ENCODE measurements around the gene SINHCAF. TPM values are rescaled to one million over a fixed set of nuclear protein-coding genes. Genes with fewer than 3 reads are reported as not detected.

SINHCAF gene
- total RNA-seq, 4 donors from 2014 or later: 47.8 to 86.1 (median 66.3) TPM

GRCh38 chr12:31309279-31309678 is 16.7 kb downstream of the SINHCAF start:
- Histone ChIP-seq H3K4me1 (no peaks in the 10 kb centered on the region), H3K27me3 (no peaks in the 10 kb centered on the region), H3K27ac (no peak overlapping the region), H3K9me3 (no peaks in the 10 kb centered on the region), H3K36me3 (peaks cover 5% of the 10 kb centered on the region), H3K4me3 (no peak overlapping the region)
- WGBS: 88% methylated on average over 1 of the region's 1 CpG
- TF ChIP-seq CTCF (IDR thresholded peaks at IDR 0.05): no peak
- TF ChIP-seq EP300 (IDR thresholded peaks at IDR 0.05): no peak
- no peak for TF ChIP-seq POLR2AphosphoS5 (IDR thresholded peaks at IDR 0.05)
- TF ChIP-seq POLR2A (IDR thresholded peaks at IDR 0.05): no peak
- no peak for DNase-seq (ENCODE audit: low spot score in 2 of 2)

- H3K4me3 ChIP-seq: no peak overlapping the region
- peaks cover 15% of the 10 kb centered on the region for H3K36me3 ChIP-seq
- DNase-seq (ENCODE audit: low spot score in 2 of 2): no peak
- TF ChIP-seq EP300 (IDR thresholded peaks at IDR 0.05) (no peak), POLR2A (IDR thresholded peaks at IDR 0.05) (no peak), CTCF (IDR thresholded peaks at IDR 0.05) (no peak), POLR2AphosphoS5 (IDR thresholded peaks at IDR 0.05) (no peak)
- H3K4me1 ChIP-seq: no peaks in the 10 kb centered on the region
- 86% methylated on average over 7 of the region's 7 CpGs for WGBS
- no peak overlapping the region for H3K27ac ChIP-seq
- no peaks in the 10 kb centered on the region for H3K27me3 ChIP-seq
- no peaks in the 10 kb centered on the region for H3K9me3 ChIP-seq
Observed at GRCh38 chr12:31308116-31308515, 17.8 kb downstream of the SINHCAF start.

GRCh38 chr12:31306866-31307265 is 19.1 kb downstream of the SINHCAF start:
- Histone ChIP-seq H3K27me3 (no peaks in the 10 kb centered on the region), H3K9me3 (no peaks in the 10 kb centered on the region), H3K4me3 (no peak overlapping the region), H3K36me3 (peaks cover 18% of the 10 kb centered on the region), H3K4me1 (no peaks in the 10 kb centered on the region), H3K27ac (no peak overlapping the region)
- no peak for DNase-seq (ENCODE audit: low spot score in 2 of 2)
- 83% methylated on average over 1 of the region's 1 CpG for WGBS
- TF ChIP-seq POLR2A (IDR thresholded peaks at IDR 0.05) (no peak), EP300 (IDR thresholded peaks at IDR 0.05) (no peak)

- H3K36me3 ChIP-seq: peaks cover 25% of the 10 kb centered on the region
- no peaks in the 10 kb centered on the region for H3K9me3 ChIP-seq
- H3K4me1 ChIP-seq: no peaks in the 10 kb centered on the region
- no peak overlapping the region for H3K27ac ChIP-seq
- H3K27me3 ChIP-seq: no peaks in the 10 kb centered on the region
- no peak overlapping the region for H3K4me3 ChIP-seq
- WGBS: 97% methylated on average over 5 of the region's 5 CpGs
- TF ChIP-seq POLR2AphosphoS5 (IDR thresholded peaks at IDR 0.05) (no peak), EP300 (IDR thresholded peaks at IDR 0.05) (no peak), CTCF (IDR thresholded peaks at IDR 0.05) (no peak), POLR2A (IDR thresholded peaks at IDR 0.05) (no peak)
- no peak for DNase-seq (ENCODE audit: low spot score in 2 of 2)
Observed at GRCh38 chr12:31303466-31303865, 22.5 kb downstream of the SINHCAF start.

GRCh38 chr12:31301311-31301710 is 24.6 kb downstream of the SINHCAF start:
- TF ChIP-seq POLR2A (IDR thresholded peaks at IDR 0.05) (no peak), EP300 (IDR thresholded peaks at IDR 0.05) (no peak), POLR2AphosphoS5 (IDR thresholded peaks at IDR 0.05) (no peak), CTCF (IDR thresholded peaks at IDR 0.05) (no peak)
- Histone ChIP-seq H3K4me3 (no peak overlapping the region), H3K36me3 (peaks cover 33% of the 10 kb centered on the region), H3K9me3 (no peaks in the 10 kb centered on the region), H3K27me3 (no peaks in the 10 kb centered on the region), H3K27ac (no peak overlapping the region), H3K4me1 (no peaks in the 10 kb centered on the region)
- 90% methylated on average over 2 of the region's 2 CpGs for WGBS
- DNase-seq (ENCODE audit: low spot score in 2 of 2): no peak

GRCh38 chr12:31300783-31301182 is 25.2 kb downstream of the SINHCAF start:
- H3K27me3 ChIP-seq: no peaks in the 10 kb centered on the region
- TF ChIP-seq POLR2AphosphoS5 (IDR thresholded peaks at IDR 0.05) (no peak), CTCF (IDR thresholded peaks at IDR 0.05) (no peak), POLR2A (IDR thresholded peaks at IDR 0.05) (no peak), EP300 (IDR thresholded peaks at IDR 0.05) (no peak)
- no peak overlapping the region for H3K4me3 ChIP-seq
- 93% methylated on average over 3 of the region's 3 CpGs for WGBS
- DNase-seq (ENCODE audit: low spot score in 2 of 2): no peak
- no peak overlapping the region for H3K27ac ChIP-seq
- no peaks in the 10 kb centered on the region for H3K9me3 ChIP-seq
- peaks cover 39% of the 10 kb centered on the region for H3K36me3 ChIP-seq
- H3K4me1 ChIP-seq: no peaks in the 10 kb centered on the region
